GM19099 (cell line): ENCODE measurements around the gene GEMIN5.

Experiments
- POLR2A ChIP-seq: IDR thresholded peaks from 3 replicates; pipeline ENCODE4 v1.6.1; 2011; ENCODE audit warnings: low read depth; ENCODE audit not compliant: insufficient read length; ENCODE audit errors: extremely low read depth

The GEMIN5 gene

DNA sequence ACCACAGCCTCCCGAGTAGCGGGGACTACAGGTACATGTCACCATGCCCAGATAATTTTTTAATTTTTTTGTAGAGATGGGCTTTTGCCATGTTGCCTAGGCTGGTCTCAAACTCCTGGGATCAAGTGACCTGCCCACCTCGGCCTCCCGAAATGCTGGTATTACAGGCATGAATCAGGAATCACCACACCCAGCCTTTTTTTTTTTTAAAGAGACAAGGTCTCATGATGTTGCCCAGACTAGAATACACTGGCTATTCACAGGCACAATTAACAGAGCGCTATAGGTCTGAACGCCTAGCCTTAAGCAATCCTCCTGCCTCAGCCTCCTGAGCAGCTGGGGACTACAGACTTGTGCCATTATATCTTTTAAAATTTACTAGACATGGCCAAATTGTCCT is 36.1 kb downstream of the GEMIN5 start:
- TF ChIP-seq POLR2A, result no peak

- no peak for TF ChIP-seq POLR2A
Measured at GRCh38 chr5:154901276-154901675, 36.7 kb downstream of the GEMIN5 start.

- TF ChIP-seq POLR2A, result no peak
Measured at GRCh38 chr5:154900066-154900465, 37.9 kb downstream of the GEMIN5 start.

DNA sequence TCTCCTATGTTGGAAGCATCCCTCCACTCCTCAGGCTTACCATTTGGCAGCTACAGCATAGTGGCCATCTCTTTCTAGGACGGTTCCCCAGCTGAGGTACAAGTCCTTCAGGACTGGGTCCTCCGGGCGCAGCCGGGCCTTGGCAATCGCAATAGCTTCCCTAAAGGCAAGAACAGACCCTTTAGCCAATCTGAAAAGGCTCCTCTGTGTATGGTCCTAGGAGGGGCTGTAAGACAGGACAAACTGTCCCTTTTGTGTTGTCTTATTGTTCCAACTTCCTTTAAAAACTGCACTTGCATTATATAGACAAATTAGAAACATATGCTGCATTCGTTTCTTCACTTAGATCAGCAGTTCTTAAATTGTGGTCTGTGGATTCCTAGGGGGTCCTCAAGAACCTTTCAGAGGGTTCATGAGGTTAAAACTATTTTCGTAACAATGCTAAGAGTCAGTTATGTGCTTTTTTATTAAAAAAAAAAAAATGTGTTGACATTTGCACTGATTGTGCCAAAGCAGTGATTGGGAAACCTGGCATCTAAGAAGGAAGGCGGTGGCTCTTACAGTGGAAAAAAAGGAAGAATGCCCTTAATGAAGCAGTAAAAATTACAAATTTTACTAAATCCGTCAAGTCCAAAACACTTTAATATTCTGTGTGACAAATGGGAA is 38.7 kb downstream of the GEMIN5 start:
- no peak for TF ChIP-seq POLR2A

DNA sequence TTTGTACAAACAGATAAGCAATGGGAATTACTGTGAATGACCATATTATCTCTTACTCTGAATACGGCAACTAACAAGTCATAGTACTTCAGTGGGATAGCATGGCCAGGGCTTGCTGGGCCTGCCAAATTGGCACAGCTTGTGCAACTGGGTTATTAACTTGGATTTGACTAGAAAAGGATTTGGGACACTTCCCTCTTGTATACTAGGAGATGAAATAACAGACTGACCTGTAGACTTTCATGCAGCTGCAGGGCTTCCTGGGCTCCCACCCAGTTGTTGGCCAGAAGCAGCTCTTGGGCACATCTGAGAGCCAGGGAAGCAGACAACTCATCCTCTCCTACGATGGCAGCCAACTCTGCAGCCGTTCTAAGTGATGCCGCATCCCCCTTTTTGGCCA is 39.8 kb downstream of the GEMIN5 start:
- no peak for TF ChIP-seq POLR2A

DNA sequence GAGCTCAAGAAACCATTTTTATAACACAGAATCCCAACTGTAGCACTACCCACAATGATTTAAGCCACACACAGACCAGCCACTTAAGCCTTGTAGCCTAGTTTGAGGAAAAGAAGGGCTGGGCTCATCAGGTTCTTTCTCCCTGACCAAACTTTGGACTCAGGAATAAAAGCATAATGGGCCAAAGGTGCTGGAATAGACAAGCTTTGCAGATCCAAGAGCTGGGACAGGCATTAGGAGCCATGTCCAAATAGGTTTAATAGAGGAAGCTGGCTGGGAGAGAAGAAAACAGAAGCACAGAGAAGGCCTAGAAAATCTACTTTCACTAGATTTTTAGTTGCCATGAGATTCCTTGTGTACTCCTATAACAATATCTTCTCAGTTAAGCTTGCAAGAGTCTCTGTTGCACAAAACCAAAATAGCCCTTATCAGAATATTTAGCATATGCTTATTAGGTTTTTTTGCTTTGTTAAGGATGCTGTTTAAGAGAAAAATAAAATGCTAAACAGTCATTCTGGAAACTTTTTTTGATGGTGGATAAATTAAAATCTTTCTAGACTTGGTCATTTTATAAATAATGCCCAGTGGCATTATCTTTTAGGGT is 41.3 kb downstream of the GEMIN5 start:
- TF ChIP-seq POLR2A, result no peak

GRCh38 chr5:154895606-154896561 is 42.1 kb downstream of the GEMIN5 start:
- no peak for TF ChIP-seq POLR2A

- no peak for TF ChIP-seq POLR2A
Measured at GRCh38 chr5:154893381-154893780, 44.6 kb downstream of the GEMIN5 start.

- TF ChIP-seq POLR2A, result no peak
Measured at GRCh38 chr5:154892369-154892771, 45.6 kb downstream of the GEMIN5 start.

- no peak for TF ChIP-seq POLR2A
Measured at GRCh38 chr5:154885439-154885838, 52.6 kb downstream of the GEMIN5 start.

- no peak for TF ChIP-seq POLR2A
Measured at GRCh38 chr5:154884424-154884823, 53.6 kb downstream of the GEMIN5 start.

- no peak for TF ChIP-seq POLR2A
Measured at GRCh38 chr5:154881986-154882385, 56.0 kb downstream of the GEMIN5 start.

DNA sequence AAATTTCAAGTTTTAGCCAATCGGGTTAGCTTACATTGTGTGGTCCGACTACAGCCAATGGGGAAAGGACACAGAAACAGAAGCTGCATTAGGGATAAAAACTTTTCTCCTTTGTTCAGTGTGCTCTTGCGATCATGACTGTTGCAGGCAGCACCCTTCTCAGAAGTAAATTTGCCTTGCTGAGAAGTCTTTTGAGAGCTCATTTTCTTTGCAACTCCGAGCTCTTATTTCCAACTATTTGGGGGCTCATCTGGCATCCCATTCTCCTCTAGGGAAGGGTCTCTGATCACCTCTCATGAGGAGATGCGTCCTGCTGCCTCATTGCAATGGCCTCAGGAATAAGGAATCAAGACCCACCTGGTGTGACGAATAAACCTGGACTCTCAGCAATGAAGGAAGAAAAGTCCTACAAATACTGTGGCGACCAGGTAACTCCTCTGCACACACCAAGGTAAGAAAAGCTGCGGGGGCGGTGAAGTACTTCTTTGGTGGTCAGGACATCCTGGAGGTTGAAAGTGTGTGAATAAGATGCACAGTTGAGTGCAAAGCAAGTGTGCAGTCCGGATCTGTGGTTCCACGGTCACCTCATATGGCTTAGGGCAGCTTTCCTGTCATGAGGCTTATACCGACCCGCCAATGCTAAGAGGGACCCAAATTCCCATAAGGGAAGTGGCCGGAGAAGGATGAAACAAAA is 59.2 kb downstream of the GEMIN5 start:
- no peak for TF ChIP-seq POLR2A

GRCh38 chr5:154873791-154874331 is 64.2 kb downstream of the GEMIN5 start:
- TF ChIP-seq POLR2A, result no peak

DNA sequence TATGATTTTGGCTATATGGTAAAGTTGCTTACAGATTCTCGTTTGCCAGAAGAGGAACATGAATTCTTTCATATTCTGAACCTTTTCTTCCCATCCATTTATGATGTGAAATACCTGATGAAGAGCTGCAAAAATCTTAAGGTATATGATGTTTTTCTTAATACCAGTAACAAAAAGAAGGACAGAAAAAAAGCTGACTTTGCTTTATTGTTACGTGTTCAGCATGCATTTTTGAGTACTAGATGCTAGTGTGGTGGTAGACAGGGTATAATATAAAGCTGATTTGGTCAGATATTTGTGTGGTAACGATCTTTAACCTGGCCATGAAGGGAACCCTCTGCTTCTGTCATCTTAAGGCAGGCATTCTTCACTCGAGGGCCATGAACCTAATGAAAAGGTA is 66.3 kb downstream of the GEMIN5 start:
- no peak for TF ChIP-seq POLR2A

GRCh38 chr5:154868702-154869101 is 69.3 kb downstream of the GEMIN5 start:
- no peak for TF ChIP-seq POLR2A

DNA sequence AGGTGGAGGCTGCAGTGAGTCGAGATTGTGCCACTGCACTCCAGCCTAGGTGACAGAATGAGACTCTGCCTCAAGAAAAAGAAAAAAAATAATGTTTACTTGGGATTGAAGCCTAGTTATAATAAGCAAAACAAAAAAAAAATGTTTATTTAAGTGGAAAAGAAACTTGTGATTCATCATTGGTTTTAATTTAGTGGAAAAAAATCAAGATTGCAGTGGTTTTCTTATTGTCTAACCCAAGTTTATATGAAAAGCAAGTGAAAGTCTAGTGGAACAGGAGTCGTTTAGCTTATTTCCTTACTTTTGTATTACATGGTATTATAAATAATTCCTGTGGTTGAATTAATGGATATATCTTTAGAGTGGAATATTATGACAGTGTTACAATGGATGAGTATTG is 71.2 kb downstream of the GEMIN5 start:
- no peak for TF ChIP-seq POLR2A
